Lung microvascular endothelial cell (primary cell): ENCODE results near the gene GNG14. TPM values are rescaled to one million over a fixed set of nuclear protein-coding genes. Genes with fewer than 3 reads are reported as not detected.
"Not testable (repeated sequence)": the region's sequence is repeated elsewhere in the genome, so short reads cannot be mapped to it uniquely, and the experiment has no call there.

Experiments used
- DNase-seq, 2 donors: peaks; one replicate each; pipeline versions ENCODE4 v3.0.0 to v3.0.0-alpha.2; 2010; ENCODE audit warnings: low read depth in 2 of 2
- total RNA-seq: library from RNA; depleted of rRNA; stranded (reverse); fragments of >200 nt; gene quantifications from 2 replicates; pipeline ENCODE4 v1.2.1, GENCODE V29; 2014

Gene GNG14
- total RNA-seq, 1 donor from 2014 or later, result not detected

DNA sequence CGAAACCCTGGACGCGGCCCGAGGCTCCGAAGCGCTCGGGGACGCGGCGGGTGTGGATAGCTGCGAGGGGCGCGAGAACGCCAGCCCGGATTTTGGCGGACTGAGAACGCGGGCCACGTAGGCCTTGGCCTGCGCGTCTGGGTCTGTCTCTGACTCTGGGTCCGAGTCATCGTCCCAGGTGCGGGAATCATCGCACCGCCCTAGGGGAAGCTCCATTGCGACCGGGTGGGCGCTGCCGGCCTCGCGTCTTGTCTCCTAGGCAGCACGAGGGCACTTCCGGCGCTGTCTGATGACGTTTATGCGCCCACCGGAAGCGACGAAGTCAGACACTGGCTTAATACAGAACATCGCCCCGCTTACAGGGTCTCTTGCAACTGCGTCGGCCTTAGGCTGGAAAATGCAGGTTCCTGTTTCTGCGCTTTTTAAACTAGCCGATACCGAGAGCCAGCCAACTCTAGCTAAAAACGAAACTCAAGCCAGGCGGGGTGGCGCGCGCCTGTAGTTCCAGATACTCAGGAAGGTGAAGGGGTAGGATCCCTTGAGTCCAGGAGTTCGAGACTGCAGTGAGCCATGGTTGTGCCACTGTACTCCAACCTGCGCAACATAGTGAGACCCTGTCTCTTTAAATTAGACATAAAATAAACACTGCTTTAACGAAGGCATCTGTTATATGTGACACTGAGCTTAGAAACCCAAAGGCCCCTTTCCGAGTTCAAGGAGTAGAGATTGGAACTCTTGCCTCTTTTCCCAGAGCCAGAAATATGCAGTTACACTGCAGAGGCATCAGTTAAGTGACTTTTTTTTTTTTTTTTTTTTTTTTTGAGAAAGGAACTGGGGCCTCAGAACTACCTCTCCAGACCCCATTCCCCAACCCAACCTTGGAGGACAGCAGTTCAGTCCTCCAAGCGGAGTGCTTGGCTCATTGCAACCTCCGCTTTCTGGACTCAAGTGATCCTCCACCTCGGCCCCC is 8.9 kb downstream of the GNG14 start, which contains the start of gene FBXW9:
Gene FBXW9 (minus strand): TSS at position 266 of the 970 bp plus-strand sequence. CDS start 50 bp downstream, at position 216.
- DNase-seq, result peak; percentile 96 to 98

GRCh38 chr19:12697425-12697824 is 9.6 kb downstream of the GNG14 start:
- DNase-seq, result not testable (repeated sequence)

DNA sequence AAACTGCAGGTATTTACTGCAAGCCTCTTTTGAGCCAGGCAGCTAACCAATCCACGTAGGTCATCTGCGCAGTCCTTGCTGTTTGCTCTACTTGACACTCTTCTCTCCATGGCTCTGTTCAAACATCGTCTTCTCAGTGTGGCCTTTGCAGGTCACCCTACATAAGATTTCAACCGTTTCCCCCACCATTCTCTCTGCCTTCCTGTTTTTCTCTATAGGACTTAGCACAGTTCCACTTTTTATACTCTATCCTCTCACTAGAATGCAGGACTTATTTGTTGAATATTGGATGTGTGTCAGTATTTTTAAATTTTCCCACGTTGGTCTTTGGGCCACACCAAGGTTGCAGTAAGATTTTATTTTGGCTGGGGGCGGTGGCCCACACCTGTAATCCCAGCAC is 10.3 kb downstream of the GNG14 start:
- DNase-seq, result no peak

DNA sequence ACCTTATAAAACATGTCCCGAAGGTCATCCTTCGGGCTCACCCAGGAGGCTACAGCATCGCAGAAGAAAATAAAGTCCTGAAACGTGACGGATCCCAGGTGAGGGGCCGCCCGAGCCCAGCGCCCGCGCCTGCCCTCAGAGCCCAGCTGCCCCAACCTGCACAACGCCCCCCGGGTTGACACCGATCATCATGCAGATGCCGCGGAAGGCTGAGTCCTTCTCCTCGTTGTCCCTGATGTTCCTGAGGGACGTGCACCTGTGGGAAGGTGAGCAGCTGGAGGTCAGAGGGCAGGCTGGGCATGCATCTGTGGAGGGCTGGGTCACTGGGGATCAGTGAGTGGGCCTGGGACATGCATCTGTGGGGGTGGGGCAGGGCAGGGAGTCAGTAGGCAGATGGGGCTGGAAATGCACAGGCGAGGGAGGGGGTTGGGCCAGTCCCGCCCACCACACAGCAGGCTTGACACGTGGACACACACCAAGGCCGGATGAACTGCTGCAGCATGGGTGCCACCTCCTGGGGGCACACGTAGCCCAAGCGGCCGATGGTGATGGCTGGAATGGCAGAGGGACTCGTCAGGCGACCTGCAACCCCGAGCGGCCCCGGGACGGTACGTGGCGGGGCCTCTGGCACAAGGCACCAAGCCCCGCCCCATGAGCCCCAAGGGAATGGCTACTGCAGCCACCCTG is 13.9 kb downstream of the GNG14 start:
- no peak for DNase-seq

DNA sequence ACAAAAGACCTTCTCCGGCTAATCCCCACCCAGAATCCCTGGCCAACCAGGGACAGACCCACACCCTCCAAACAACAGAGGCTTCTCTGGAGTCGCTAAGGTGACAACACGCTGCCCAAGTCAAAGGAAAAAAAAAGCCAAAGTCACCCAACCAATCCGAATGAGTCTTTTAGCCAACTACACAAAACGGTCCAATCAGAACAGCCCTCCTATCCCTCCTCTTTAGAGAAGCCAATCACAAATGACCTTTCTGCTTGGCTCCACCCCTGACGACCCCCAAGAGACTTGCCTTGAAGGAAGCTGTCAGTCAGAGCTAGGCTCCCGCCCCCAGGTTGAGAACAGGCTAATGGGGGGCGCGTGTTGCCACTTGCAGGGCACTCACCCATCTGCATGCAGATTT is 15.2 kb downstream of the GNG14 start:
- DNase-seq, result peak; percentile 48 to 53

GRCh38 chr19:12705169-12705568 is 17.4 kb downstream of the GNG14 start:
- no peak for DNase-seq

- DNase-seq, result no peak
Observed at GRCh38 chr19:12705654-12706331, 18.0 kb downstream of the GNG14 start.

DNA sequence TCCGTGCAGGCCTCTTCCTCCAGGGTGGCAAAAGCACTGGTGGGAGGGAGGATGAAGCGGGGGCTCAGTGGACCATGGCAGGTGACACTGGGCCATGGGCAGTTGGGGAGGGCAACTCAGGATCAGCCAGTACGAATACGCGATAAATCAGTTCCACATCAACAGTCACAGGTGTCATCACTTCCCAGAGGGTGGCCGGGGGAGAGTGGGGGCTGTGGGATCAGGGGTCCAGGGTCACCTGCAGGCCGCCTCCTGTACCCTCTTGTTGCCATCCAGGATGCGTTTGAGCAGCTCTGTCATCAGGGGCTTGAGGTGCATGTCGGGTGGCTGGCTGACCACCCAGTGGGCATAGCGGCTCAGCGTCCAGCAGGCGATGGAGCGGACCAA is 18.5 kb downstream of the GNG14 start:
- no peak for DNase-seq

- no peak for DNase-seq
Observed at GRCh38 chr19:12708641-12709040, 20.8 kb downstream of the GNG14 start.

- no peak for DNase-seq
Observed at GRCh38 chr19:12711187-12711586, 23.4 kb downstream of the GNG14 start.

DNA sequence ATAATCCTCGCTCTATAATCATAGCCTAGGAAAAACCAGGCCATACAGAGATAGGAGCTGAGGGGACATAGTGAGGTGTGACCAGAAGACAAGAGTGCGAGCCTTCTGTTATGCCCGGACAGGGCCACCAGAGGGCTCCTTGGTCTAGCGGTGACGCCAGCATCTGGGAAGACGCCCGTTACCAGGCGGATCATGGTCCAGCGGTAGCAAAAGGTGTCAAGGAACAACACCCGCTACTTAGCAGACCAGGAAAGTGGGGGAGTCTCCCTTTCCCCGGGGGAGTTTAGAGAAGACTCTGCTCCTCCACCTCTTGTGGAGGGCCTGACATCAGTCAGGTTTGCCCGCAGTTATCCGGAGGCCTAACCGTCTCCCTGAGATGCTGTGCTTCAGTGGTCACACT is 24.3 kb downstream of the GNG14 start:
- not testable (repeated sequence) for DNase-seq

- not testable (repeated sequence) for DNase-seq
Observed at GRCh38 chr19:12713304-12713703, 25.5 kb downstream of the GNG14 start.

DNA sequence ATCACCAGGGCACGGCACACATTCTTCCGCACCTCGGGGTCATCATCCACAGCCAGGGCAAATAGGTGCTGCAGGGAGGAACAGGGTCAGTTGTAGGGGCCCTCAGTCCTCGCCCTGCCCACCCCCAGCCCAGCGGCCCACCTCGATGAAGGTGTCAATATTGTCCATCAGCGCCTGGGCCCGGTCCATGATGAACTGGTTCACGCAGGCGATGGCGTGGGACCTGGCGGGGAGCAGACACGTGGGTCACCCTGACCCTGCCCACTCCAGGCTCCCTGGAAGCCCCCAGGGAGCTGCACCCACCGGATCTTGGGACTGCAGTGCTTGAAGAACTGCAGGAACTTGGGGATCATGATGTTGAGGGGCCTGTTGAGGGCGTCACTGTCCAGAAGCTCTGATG is 27.3 kb downstream of the GNG14 start:
- no peak for DNase-seq

DNA sequence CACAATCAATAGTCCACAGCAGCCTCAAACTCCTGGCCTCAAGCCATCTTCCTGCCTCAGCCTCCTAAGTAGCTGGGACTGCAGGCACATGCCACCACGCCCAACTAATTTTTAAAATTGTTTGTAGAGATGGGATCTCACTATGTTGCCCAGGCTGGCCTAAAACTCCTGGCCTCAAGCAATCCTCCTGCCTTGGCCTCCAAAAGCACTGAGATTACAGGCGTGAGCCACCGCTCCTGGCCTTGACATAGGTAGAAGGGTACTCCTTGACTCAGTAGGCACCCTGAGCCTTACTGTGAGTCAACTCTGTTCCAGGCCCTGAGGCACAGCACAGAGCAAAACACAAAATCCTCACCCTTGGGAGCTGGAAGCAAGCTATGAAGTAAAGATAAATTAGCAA is 28.1 kb downstream of the GNG14 start:
- no peak for DNase-seq

DNA sequence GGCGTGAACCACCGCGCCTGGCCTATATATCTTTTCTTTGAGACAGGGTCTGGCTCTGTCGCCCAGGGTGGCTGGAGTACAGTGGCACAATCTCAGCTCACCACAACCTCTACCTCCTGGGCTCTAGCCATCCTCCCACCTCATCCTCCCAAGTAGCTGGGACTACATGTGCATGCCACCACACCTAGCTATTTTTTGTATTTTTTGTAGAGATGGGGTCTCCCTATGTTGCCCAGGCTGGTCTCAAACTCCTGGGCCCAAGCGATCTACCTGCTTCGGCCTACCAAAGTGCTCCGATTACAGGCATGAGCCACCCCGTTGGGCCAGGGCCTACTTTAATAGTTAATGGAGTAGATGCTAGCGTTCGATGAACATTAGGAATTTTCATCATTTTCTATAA is 32.5 kb downstream of the GNG14 start:
- no peak for DNase-seq

GRCh38 chr19:12720851-12721655 is 33.3 kb downstream of the GNG14 start:
- peak; percentile 36 to 45 for DNase-seq

DNA sequence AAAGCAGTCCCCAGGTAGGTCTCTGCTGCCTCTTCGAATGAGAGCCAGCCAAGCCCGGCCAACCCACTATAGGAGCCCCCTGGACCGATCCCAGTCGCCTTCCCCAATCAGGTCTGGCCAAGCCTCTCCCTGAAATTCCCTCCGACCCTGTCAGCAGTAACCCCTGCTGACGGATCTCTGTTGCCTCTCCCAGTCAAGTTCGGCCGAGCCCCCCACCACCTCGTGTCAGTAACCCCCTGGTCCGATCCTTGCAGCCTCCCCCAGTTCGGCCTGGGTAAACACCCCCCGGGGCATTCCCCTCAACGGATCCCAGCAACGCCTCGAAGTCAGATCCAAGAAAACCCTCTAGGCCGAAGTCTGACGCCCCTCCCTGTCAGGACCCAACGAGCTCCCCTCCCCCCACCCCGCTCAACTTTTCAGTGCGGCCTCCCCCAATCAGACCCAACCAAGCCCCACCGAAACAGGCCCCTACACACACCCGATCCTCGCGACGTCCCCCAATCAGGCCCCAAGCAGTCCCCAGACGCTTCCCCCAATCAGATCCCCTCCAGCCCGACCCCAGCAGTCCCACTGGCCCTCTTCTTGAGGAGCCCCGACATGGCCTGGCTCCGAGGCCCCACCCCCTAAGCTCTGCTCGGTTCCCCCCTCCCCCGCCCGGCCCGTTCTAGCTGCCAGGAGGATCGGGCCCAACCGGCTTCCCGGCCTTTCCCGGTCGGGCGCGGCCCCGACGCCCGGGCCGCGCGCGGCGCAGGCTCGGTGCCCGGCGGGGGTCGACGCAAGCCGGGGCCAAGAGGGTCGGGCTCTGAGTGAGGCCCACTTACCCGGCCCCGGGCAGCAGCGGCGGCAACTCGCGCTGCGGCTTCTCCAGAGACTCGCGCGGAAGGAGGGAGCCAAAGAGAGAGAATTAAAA is 34.1 kb downstream of the GNG14 start:
- DNase-seq, result peak; percentile 76 to 77

GRCh38 chr19:12722566-12723380 is 35.0 kb downstream of the GNG14 start:
- peak; percentile 99 to 100 for DNase-seq

- peak in 1 of 2 donors; percentile 11 for DNase-seq
Observed at GRCh38 chr19:12723381-12723640, 35.5 kb downstream of the GNG14 start.
